ENCODE measurements around the gene PRRX1.

The PRRX1 gene

DNA sequence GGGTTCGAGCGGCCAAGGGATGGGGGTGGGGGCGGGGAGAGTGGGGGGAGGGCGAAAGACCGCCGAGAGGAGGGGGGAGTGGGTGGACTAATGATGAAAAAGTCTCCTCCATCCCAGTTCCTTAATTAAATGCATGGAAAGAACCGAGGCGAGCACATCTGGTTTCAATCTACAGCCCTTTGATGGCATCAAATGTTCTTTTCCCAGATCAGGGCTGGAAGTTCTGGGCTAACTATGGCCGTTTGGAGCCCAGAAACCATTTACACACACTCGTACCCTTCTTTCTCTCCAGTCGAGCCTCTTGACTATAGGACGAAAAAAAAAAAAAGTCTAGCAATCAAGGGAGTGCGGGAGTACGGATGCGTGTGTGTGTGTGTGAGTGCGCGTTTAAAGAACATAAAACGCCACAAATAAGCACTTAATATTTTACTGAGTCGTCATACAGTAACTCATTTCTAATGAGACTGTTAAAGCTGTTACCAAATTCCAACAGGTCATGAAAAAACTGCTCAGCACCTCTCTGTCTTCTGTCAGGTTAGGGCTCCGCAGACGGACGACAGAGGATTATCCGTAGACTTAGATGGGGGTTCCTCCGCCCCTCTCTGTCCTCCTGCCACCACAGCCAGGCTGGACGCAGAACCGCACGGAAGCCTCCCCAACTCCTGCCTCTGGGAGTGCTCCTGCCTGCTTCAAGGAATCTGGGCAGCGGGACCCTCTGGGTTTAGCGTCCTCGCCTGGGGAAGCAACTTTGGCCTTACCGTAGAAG is 2.1 kb upstream of the PRRX1 start:
- ATAC-seq: peak; percentile 48

DNA sequence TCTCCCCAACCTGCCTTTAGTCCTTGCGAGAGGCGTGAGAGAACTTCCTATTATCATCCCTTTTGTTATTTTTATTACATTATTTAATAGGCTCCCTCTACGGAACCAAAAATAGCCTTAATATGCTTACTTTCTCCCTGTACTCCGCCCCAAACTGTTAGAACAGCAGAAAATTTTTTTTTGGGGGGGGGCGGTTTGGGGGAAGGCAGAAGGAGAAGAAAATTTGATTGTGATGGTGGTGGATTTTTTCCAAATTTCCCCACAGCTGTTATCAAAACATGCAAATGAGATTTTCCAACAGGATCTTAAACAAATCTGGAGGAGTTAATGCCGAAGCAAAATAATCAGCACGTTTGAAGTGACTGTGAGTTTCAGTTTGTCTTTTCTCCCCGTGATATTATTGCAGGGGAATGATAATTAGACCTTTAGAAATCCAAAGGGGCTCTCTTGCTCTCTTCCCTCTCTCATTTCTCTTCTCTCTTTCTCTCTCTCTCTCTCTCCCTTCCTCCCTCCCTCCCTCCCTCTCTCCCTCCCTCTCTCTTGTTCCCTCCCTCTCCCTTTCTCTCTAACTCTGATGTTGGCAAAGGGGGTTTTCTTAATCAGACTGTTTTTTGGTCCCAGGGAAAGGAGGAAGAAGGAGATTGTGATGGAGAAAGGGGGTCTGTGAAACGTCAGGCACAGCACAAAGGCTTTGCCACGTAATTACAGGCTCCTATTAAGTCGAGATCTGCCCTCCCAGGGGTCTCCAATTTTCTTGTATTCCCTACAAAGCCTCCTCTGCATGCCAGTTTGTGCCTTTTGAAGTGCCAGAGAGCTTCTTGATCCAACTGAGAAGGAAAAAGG is 1.1 kb upstream of the PRRX1 start:
- TF ChIP-seq BACH2 (CRISPR knock-in tag; IDR thresholded peaks at IDR 0.05; ENCODE audit: borderline replicate concordance) (no peak), ZNF8 (CRISPR knock-in tag; IDR thresholded peaks at IDR 0.05) (no peak)
- ATAC-seq: peak; percentile 4

More for the DNA sequence above, 2.1 kb upstream of the PRRX1 start:
- TF ChIP-seq RARB (CRISPR knock-in tag; IDR thresholded peaks at IDR 0.05) (no peak), CSDC2 (CRISPR knock-in tag; IDR thresholded peaks at IDR 0.05) (no peak), ISL1 (CRISPR knock-in tag; IDR thresholded peaks at IDR 0.05) (no peak), ZNF70 (CRISPR knock-in tag; IDR thresholded peaks at IDR 0.05) (no peak), BACH2 (CRISPR knock-in tag; IDR thresholded peaks at IDR 0.05; ENCODE audit: borderline replicate concordance) (no peak), GLIS3 (CRISPR knock-in tag; IDR thresholded peaks at IDR 0.05) (no peak)
- TF ChIP-seq, protein P1, sequence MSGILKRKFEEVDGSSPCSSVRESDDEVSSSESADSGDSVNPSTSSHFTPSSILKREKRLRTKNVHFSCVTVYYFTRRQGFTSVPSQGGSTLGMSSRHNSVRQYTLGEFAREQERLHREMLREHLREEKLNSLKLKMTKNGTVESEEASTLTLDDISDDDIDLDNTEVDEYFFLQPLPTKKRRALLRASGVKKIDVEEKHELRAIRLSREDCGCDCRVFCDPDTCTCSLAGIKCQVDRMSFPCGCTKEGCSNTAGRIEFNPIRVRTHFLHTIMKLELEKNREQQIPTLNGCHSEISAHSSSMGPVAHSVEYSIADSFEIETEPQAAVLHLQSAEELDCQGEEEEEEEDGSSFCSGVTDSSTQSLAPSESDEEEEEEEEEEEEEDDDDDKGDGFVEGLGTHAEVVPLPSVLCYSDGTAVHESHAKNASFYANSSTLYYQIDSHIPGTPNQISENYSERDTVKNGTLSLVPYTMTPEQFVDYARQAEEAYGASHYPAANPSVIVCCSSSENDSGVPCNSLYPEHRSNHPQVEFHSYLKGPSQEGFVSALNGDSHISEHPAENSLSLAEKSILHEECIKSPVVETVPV (CRISPR knock-in tag; IDR thresholded peaks at IDR 0.05): no peak
- TF ChIP-seq, protein P2, sequence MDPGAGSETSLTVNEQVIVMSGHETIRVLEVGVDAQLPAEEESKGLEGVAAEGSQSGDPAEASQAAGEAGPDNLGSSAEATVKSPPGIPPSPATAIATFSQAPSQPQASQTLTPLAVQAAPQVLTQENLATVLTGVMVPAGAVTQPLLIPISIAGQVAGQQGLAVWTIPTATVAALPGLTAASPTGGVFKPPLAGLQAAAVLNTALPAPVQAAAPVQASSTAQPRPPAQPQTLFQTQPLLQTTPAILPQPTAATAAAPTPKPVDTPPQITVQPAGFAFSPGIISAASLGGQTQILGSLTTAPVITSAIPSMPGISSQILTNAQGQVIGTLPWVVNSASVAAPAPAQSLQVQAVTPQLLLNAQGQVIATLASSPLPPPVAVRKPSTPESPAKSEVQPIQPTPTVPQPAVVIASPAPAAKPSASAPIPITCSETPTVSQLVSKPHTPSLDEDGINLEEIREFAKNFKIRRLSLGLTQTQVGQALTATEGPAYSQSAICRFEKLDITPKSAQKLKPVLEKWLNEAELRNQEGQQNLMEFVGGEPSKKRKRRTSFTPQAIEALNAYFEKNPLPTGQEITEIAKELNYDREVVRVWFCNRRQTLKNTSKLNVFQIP (CRISPR knock-in tag; IDR thresholded peaks at IDR 0.05; ENCODE audit: borderline replicate concordance, low read depth): no peak

DNA sequence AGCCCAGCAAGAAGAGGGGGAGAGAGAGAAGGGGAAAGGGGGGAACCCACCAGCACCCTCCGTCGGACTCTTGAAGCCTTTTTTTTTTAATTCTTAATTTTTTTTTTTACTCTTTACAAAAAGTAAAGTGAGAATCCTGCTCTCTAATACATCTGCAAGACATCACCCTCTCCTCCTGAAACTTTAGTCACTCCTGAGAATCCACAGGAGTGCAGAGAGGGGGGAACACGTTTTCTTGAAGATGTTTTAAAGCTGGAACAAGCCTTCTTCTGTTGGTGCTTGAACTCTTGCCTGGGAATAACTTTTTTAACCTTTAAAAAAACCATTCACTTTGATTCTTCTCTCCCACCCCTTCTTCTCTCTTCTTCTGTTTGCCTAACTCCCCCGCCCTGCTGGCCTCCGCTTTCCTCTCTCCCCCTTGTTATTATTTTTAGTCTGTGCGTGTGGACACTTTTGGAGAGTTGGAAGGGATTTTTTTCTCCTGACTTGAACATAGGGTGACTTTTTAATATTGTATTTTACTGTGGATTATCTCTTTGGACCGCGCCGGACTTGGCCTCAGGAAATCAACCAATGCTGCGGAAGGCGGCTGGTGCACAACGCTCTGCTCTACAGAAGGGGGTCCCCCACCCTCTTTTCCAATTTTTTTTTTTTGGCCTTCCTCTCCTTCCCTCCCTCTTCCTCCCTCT is 383 bp upstream of the PRRX1 start:
- ATAC-seq: peak; percentile 1
- TF ChIP-seq ISL1 (CRISPR knock-in tag; IDR thresholded peaks at IDR 0.05) (no peak), BACH2 (CRISPR knock-in tag; IDR thresholded peaks at IDR 0.05; ENCODE audit: borderline replicate concordance) (no peak), RARB (CRISPR knock-in tag; IDR thresholded peaks at IDR 0.05) (no peak), ARNTL (CRISPR knock-in tag; IDR thresholded peaks at IDR 0.05; ENCODE audit: borderline replicate concordance, low read depth) (no peak), GLIS3 (CRISPR knock-in tag; IDR thresholded peaks at IDR 0.05) (no peak), ZC3H10 (CRISPR knock-in tag; IDR thresholded peaks at IDR 0.05) (no peak)
- TF ChIP-seq, protein P3, sequence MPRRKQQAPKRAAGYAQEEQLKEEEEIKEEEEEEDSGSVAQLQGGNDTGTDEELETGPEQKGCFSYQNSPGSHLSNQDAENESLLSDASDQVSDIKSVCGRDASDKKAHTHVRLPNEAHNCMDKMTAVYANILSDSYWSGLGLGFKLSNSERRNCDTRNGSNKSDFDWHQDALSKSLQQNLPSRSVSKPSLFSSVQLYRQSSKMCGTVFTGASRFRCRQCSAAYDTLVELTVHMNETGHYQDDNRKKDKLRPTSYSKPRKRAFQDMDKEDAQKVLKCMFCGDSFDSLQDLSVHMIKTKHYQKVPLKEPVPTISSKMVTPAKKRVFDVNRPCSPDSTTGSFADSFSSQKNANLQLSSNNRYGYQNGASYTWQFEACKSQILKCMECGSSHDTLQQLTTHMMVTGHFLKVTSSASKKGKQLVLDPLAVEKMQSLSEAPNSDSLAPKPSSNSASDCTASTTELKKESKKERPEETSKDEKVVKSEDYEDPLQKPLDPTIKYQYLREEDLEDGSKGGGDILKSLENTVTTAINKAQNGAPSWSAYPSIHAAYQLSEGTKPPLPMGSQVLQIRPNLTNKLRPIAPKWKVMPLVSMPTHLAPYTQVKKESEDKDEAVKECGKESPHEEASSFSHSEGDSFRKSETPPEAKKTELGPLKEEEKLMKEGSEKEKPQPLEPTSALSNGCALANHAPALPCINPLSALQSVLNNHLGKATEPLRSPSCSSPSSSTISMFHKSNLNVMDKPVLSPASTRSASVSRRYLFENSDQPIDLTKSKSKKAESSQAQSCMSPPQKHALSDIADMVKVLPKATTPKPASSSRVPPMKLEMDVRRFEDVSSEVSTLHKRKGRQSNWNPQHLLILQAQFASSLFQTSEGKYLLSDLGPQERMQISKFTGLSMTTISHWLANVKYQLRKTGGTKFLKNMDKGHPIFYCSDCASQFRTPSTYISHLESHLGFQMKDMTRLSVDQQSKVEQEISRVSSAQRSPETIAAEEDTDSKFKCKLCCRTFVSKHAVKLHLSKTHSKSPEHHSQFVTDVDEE (CRISPR knock-in tag; IDR thresholded peaks at IDR 0.05): no peak

DNA sequence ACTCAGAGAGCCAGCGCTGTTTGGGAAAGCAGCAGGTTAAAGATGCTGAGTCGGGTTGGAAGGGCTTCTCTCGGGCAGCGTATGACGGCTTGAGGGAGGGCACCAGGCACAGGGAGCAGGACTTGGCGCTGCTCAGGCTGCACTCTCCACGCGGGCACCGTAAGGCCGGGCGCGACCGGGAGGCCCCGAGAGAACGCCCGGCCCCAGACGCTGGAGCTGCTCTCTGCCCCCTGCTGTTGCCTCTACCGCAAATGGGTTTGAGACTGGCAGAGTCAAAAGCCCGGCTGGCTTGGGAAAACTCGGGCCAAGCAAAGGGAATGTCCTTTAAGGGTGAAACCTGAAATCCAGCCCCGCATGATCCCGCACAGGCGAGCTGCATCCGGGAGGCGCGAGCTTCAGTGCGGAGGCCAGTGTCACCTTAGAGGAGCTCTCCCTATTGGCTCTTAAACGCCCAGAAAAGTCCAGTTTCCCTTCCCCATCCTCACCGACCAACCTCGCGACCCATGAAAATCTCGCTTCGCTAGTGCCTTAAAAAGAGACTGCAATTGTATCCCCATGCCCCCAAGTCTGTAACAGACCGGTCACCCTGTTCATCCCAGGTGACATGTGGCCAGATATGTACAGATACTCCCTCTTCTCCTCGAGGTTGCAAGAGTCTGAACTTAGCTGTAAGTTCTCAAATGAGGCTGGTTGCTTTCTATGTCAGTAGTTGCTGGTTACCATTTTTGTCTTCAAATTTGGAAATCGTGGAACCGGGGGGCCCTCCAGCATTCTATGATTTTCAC is 1.1 kb downstream of the PRRX1 start:
- peak; percentile 10 for ATAC-seq
- TF ChIP-seq, protein P2 (CRISPR knock-in tag; IDR thresholded peaks at IDR 0.05; ENCODE audit: borderline replicate concordance, low read depth): no peak
- no peak for TF ChIP-seq SNAI2 (CRISPR knock-in tag; IDR thresholded peaks at IDR 0.05)
- no peak for TF ChIP-seq TOX (CRISPR knock-in tag; IDR thresholded peaks at IDR 0.05; ENCODE audit: borderline replicate concordance)
- TF ChIP-seq ZFP3 (CRISPR knock-in tag; IDR thresholded peaks at IDR 0.05): no peak
- TF ChIP-seq, protein P1 (CRISPR knock-in tag; IDR thresholded peaks at IDR 0.05): no peak
- TF ChIP-seq, protein P4, sequence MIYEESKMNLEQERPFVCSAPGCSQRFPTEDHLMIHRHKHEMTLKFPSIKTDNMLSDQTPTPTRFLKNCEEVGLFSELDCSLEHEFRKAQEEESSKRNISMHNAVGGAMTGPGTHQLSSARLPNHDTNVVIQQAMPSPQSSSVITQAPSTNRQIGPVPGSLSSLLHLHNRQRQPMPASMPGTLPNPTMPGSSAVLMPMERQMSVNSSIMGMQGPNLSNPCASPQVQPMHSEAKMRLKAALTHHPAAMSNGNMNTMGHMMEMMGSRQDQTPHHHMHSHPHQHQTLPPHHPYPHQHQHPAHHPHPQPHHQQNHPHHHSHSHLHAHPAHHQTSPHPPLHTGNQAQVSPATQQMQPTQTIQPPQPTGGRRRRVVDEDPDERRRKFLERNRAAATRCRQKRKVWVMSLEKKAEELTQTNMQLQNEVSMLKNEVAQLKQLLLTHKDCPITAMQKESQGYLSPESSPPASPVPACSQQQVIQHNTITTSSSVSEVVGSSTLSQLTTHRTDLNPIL (CRISPR knock-in tag; IDR thresholded peaks at IDR 0.05; ENCODE audit: low read depth): no peak
- TF ChIP-seq ZNF70 (CRISPR knock-in tag; IDR thresholded peaks at IDR 0.05): no peak
- TF ChIP-seq ZNF8 (CRISPR knock-in tag; IDR thresholded peaks at IDR 0.05): no peak
- TF ChIP-seq ZFP30 (CRISPR knock-in tag; IDR thresholded peaks at IDR 0.05): no peak
- TF ChIP-seq ISL1 (CRISPR knock-in tag; IDR thresholded peaks at IDR 0.05): no peak
- TF ChIP-seq PPARA (CRISPR knock-in tag; IDR thresholded peaks at IDR 0.05; ENCODE audit: borderline replicate concordance): no peak
- TF ChIP-seq ZC3H10 (CRISPR knock-in tag; IDR thresholded peaks at IDR 0.05): no peak
- no peak for TF ChIP-seq OSR1 (CRISPR knock-in tag; IDR thresholded peaks at IDR 0.05)
- no peak for TF ChIP-seq ESRRG (CRISPR knock-in tag; IDR thresholded peaks at IDR 0.05)
- TF ChIP-seq TCF4 (CRISPR knock-in tag; IDR thresholded peaks at IDR 0.05; ENCODE audit: borderline replicate concordance): no peak
